ENCODE data around the gene NLRP3. TPM values are rescaled to one million over a fixed set of nuclear protein-coding genes. Genes with fewer than 3 reads are reported as not detected.

NLRP3 gene
- total RNA-seq, 2 experiments from 2014 or later: 7.8 to 8.5 TPM

DNA sequence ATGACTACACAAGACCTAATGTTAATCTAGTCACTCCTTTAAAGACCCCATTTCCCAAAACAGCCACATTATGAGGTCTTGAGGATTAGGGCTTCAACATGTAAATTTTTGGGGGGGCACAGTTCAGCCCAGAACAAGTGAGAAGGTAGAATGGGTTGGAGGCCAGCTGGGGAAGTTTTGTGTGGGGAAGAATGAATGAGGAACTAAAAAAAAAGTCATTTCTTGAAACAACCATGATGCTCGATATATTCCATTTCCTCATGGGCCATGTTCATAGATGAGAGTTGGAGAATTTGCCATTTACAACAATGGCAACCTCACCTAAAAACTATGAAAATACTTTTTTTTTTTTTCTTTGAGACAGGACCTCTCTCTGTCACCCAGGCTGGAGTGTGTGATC, 14.5 kb downstream of the NLRP3 start:
- H3K4me1 ChIP-seq (ENCODE audit: insufficient read depth, low read length): no peaks in the 10 kb centered on the region
- no peaks in the 10 kb centered on the region for H3K9me3 Mint-ChIP-seq
- ChIA-PET CTCF (interaction anchor here (0.6 kb wide), 1 partner anchor 27 kb away, joined by 3 read pairs; the partner anchor contains the start of gene OR2B11), POLR2A (no interaction called here)
- H3K9me3 ChIP-seq (ENCODE audit: control insufficient read depth in 1 of 2, insufficient read depth in 1 of 2, low read length in 2 of 2): no peaks in the 10 kb centered on the region
- peaks cover 44% of the 10 kb centered on the region for H3K36me3 ChIP-seq (ENCODE audit: insufficient read depth, low read length)
- intact Hi-C loops (cut with DNase I, micrococcal nuclease): no loop called here
- H3K4me3 Mint-ChIP-seq: no peak overlapping the region
- H3K4me3 ChIP-seq (ENCODE audit: low read length): no peak overlapping the region
- no peaks in the 10 kb centered on the region for H3K4me1 Mint-ChIP-seq (ENCODE audit: low read depth)
- TF ChIP-seq, protein P1, sequence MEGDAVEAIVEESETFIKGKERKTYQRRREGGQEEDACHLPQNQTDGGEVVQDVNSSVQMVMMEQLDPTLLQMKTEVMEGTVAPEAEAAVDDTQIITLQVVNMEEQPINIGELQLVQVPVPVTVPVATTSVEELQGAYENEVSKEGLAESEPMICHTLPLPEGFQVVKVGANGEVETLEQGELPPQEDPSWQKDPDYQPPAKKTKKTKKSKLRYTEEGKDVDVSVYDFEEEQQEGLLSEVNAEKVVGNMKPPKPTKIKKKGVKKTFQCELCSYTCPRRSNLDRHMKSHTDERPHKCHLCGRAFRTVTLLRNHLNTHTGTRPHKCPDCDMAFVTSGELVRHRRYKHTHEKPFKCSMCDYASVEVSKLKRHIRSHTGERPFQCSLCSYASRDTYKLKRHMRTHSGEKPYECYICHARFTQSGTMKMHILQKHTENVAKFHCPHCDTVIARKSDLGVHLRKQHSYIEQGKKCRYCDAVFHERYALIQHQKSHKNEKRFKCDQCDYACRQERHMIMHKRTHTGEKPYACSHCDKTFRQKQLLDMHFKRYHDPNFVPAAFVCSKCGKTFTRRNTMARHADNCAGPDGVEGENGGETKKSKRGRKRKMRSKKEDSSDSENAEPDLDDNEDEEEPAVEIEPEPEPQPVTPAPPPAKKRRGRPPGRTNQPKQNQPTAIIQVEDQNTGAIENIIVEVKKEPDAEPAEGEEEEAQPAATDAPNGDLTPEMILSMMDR (IDR thresholded peaks at IDR 0.05): no peak
- no peak for DNase-seq
- no peak overlapping the region for H3K27ac Mint-ChIP-seq
- H3K27me3 Mint-ChIP-seq: no peaks in the 10 kb centered on the region
- peaks cover 52% of the 10 kb centered on the region for H3K36me3 Mint-ChIP-seq (ENCODE audit: low read depth)
- no peak overlapping the region for H3K27ac ChIP-seq (ENCODE audit: low read depth in 1 of 2, low read length in 2 of 2)
- ATAC-seq (ENCODE audit: poor library complexity): no peak
- no peaks in the 10 kb centered on the region for H3K27me3 ChIP-seq (ENCODE audit: control insufficient read depth in 1 of 2, insufficient read depth in 2 of 2, low read length in 2 of 2)

GRCh38 chr1:247431643-247432042, 15.7 kb downstream of the NLRP3 start:
- H3K27ac ChIP-seq (ENCODE audit: low read depth in 1 of 2, low read length in 2 of 2): no peak overlapping the region
- H3K4me1 Mint-ChIP-seq (ENCODE audit: low read depth): no peaks in the 10 kb centered on the region
- peaks cover 41% of the 10 kb centered on the region for H3K36me3 ChIP-seq (ENCODE audit: insufficient read depth, low read length)
- DNase-seq (no peak), ATAC-seq (ENCODE audit: poor library complexity) (no peak)
- no peak overlapping the region for H3K4me3 Mint-ChIP-seq
- intact Hi-C loops (cut with DNase I, micrococcal nuclease): no loop called here
- peaks cover 53% of the 10 kb centered on the region for H3K36me3 Mint-ChIP-seq (ENCODE audit: low read depth)
- no peaks in the 10 kb centered on the region for H3K9me3 ChIP-seq (ENCODE audit: control insufficient read depth in 1 of 2, insufficient read depth in 1 of 2, low read length in 2 of 2)
- CTCF ChIA-PET: no interaction called here
- no peak overlapping the region for H3K27ac Mint-ChIP-seq
- H3K4me3 ChIP-seq (ENCODE audit: low read length): no peak overlapping the region
- H3K9me3 Mint-ChIP-seq: no peaks in the 10 kb centered on the region
- TF ChIP-seq, protein P1 (IDR thresholded peaks at IDR 0.05): no peak
- H3K27me3 Mint-ChIP-seq: no peaks in the 10 kb centered on the region
- H3K4me1 ChIP-seq (ENCODE audit: insufficient read depth, low read length): no peaks in the 10 kb centered on the region
- POLR2A ChIA-PET: no interaction called here
- no peaks in the 10 kb centered on the region for H3K27me3 ChIP-seq (ENCODE audit: control insufficient read depth in 1 of 2, insufficient read depth in 2 of 2, low read length in 2 of 2)

GRCh38 chr1:247434005-247434404, 18.0 kb downstream of the NLRP3 start:
- ChIA-PET POLR2A (no interaction called here), CTCF (no interaction called here)
- Mint-ChIP-seq H3K36me3 (ENCODE audit: low read depth) (peaks cover 65% of the 10 kb centered on the region), H3K4me3 (no peak overlapping the region), H3K9me3 (no peaks in the 10 kb centered on the region), H3K27me3 (no peaks in the 10 kb centered on the region), H3K4me1 (ENCODE audit: low read depth) (no peaks in the 10 kb centered on the region), H3K27ac (no peak overlapping the region)
- TF ChIP-seq, protein P1 (IDR thresholded peaks at IDR 0.05): no peak
- Histone ChIP-seq H3K27ac (ENCODE audit: low read depth in 1 of 2, low read length in 2 of 2) (no peak overlapping the region), H3K27me3 (ENCODE audit: control insufficient read depth in 1 of 2, insufficient read depth in 2 of 2, low read length in 2 of 2) (no peaks in the 10 kb centered on the region), H3K4me1 (ENCODE audit: insufficient read depth, low read length) (no peaks in the 10 kb centered on the region), H3K36me3 (ENCODE audit: insufficient read depth, low read length) (peaks cover 51% of the 10 kb centered on the region), H3K9me3 (ENCODE audit: control insufficient read depth in 1 of 2, insufficient read depth in 1 of 2, low read length in 2 of 2) (no peaks in the 10 kb centered on the region), H3K4me3 (ENCODE audit: low read length) (no peak overlapping the region)
- DNase-seq (peak in 2 of 14 experiments; percentile 35 to 55), ATAC-seq (ENCODE audit: poor library complexity) (no peak)
- intact Hi-C loops (cut with DNase I, micrococcal nuclease): no loop called here

Data from CD4-positive, alpha-beta T cell (primary cell).